GM06990 (cell line): ENCODE measurements around the gene HMOX2.

Experiments used
- DNase-seq: peaks from one replicate; pipeline ENCODE4 v3.0.0-alpha.2; 2011; ENCODE audit not compliant: insufficient read length; ENCODE audit errors: extremely low read depth
- H3K27me3 ChIP-seq: replicated peaks from 2 replicates; pipeline ENCODE4 v1.6.0; 2011; ENCODE audit warnings: low read length; ENCODE audit not compliant: control insufficient read depth, insufficient read depth
- H3K36me3 ChIP-seq: 2 replicates; pipeline ENCODE4 v1.5.1; 2011; ENCODE audit warnings: low read length; ENCODE audit not compliant: control insufficient read depth, insufficient read depth
- H3K4me3 ChIP-seq: replicated peaks from 2 replicates; pipeline ENCODE4 v1.5.1; 2011; ENCODE audit warnings: low read depth, mild to moderate bottlenecking, control low read depth, low read length
- TF ChIP-seq, protein P1 (sequence below): IDR thresholded peaks from 2 replicates; pipeline ENCODE4 v1.5.1; 2011; ENCODE audit warnings: low read length, control low read depth, mild to moderate bottlenecking, inconsistent platforms; ENCODE audit not compliant: insufficient read depth, poor library complexity, severe bottlenecking

Gene HMOX2

GRCh38 chr16:4525634-4526277 is 49.6 kb downstream of the HMOX2 start:
- Histone ChIP-seq H3K36me3 (no peaks in the 10 kb centered on the region), H3K27me3 (no peaks in the 10 kb centered on the region), H3K4me3 (no peak overlapping the region)
- TF ChIP-seq, protein P1, sequence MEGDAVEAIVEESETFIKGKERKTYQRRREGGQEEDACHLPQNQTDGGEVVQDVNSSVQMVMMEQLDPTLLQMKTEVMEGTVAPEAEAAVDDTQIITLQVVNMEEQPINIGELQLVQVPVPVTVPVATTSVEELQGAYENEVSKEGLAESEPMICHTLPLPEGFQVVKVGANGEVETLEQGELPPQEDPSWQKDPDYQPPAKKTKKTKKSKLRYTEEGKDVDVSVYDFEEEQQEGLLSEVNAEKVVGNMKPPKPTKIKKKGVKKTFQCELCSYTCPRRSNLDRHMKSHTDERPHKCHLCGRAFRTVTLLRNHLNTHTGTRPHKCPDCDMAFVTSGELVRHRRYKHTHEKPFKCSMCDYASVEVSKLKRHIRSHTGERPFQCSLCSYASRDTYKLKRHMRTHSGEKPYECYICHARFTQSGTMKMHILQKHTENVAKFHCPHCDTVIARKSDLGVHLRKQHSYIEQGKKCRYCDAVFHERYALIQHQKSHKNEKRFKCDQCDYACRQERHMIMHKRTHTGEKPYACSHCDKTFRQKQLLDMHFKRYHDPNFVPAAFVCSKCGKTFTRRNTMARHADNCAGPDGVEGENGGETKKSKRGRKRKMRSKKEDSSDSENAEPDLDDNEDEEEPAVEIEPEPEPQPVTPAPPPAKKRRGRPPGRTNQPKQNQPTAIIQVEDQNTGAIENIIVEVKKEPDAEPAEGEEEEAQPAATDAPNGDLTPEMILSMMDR: no peak
- DNase-seq: no peak

GRCh38 chr16:4529085-4530060 is 53.2 kb downstream of the HMOX2 start:
- Histone ChIP-seq H3K27me3 (no peaks in the 10 kb centered on the region), H3K36me3 (no peaks in the 10 kb centered on the region), H3K4me3 (no peak overlapping the region)
- TF ChIP-seq, protein P1: no peak
- no peak for DNase-seq

- H3K27me3 ChIP-seq: no peaks in the 10 kb centered on the region
- H3K36me3 ChIP-seq: no peaks in the 10 kb centered on the region
- TF ChIP-seq, protein P1: no peak
- H3K4me3 ChIP-seq: no peak overlapping the region
- DNase-seq: no peak
These were observed 55.6 kb downstream of the HMOX2 start for GRCh38 chr16:4531811-4532210.

GRCh38 chr16:4532238-4532637 is 56.0 kb downstream of the HMOX2 start:
- Histone ChIP-seq H3K27me3 (no peaks in the 10 kb centered on the region), H3K36me3 (no peaks in the 10 kb centered on the region), H3K4me3 (no peak overlapping the region)
- no peak for DNase-seq
- TF ChIP-seq, protein P1: no peak

- no peaks in the 10 kb centered on the region for H3K27me3 ChIP-seq
- DNase-seq: no peak
- no peaks in the 10 kb centered on the region for H3K36me3 ChIP-seq
- no peak overlapping the region for H3K4me3 ChIP-seq
- TF ChIP-seq, protein P1: no peak
These were observed 57.3 kb downstream of the HMOX2 start for GRCh38 chr16:4533490-4533889.
